Activated T-cell treated with anti-CD3 and anti-CD28 coated beads, Interleukin-2, amount 50 U/mL, for 72 hours (primary cell): ENCODE results near the gene AFDN. TPM values are rescaled to one million over a fixed set of nuclear protein-coding genes. Genes with fewer than 3 reads are reported as not detected.

Experiments
- ATAC-seq, 2 donors: fragments of 150-1000 bp; cut with Tn5 transposase; replicated peaks in 1 of 2; 2 replicates each; pipeline ENCODE4 v1.10.0; 2021; ENCODE audit warnings: moderate library complexity in 2 of 2, mild to moderate bottlenecking in 1 of 2
- DNase-seq, 2 donors: peaks; one replicate each; pipeline ENCODE4 v3.0.0; 2021 to 2022; ENCODE audit warnings: mixed read lengths in 1 of 2
- H3K27ac Mint-ChIP-seq: one replicate; pipeline ENCODE4 v1.8.0; 2022; ENCODE audit warnings: mild to moderate bottlenecking, moderate library complexity, mixed read lengths
- H3K27me3 Mint-ChIP-seq: one replicate; pipeline ENCODE4 v1.8.0; 2022; ENCODE audit warnings: low read depth, mixed read lengths
- H3K36me3 Mint-ChIP-seq, 2 donors: one replicate each; pipeline ENCODE4 v1.8.0; 2022; ENCODE audit warnings: mixed read lengths in 2 of 2, mild to moderate bottlenecking in 1 of 2; ENCODE audit not compliant: insufficient read depth in 2 of 2
- H3K4me1 Mint-ChIP-seq: one replicate; pipeline ENCODE4 v1.8.0; 2022; ENCODE audit warnings: low read depth, mixed read lengths
- H3K4me3 Mint-ChIP-seq, 2 donors: one replicate each; pipeline ENCODE4 v1.8.0; 2022; ENCODE audit warnings: mild to moderate bottlenecking in 2 of 2, mixed read lengths in 2 of 2, moderate library complexity in 2 of 2
- H3K9me3 Mint-ChIP-seq, 2 donors: one replicate each; pipeline ENCODE4 v1.8.0; 2022; ENCODE audit warnings: mixed read lengths in 2 of 2
- total RNA-seq, 2 donors: library from RNA; stranded (reverse); gene quantifications; one replicate each; pipeline ENCODE4 v1.2.3, GENCODE V29; 2022

Gene AFDN
- total RNA-seq, 2 donors from 2014 or later, result 21.6 to 31.9 TPM

- H3K4me1 Mint-ChIP-seq, result no peaks in the 10 kb centered on the region
- no peaks in the 10 kb centered on the region for H3K27me3 Mint-ChIP-seq
- DNase-seq (no peak), ATAC-seq (no peak)
- no peak overlapping the region for H3K27ac Mint-ChIP-seq
- H3K36me3 Mint-ChIP-seq, result peaks cover 2 to 3% of the 10 kb centered on the region in 2 donors
- H3K9me3 Mint-ChIP-seq, result peaks cover 7 to 8% of the 10 kb centered on the region in 2 donors
- H3K4me3 Mint-ChIP-seq, result no peak overlapping the region
Measured at GRCh38 chr6:168016721-168017525, 190.2 kb downstream of the AFDN start.

- Mint-ChIP-seq H3K36me3 (peaks cover 0 to 2% of the 10 kb centered on the region in 2 donors), H3K4me1 (no peaks in the 10 kb centered on the region), H3K27ac (no peak overlapping the region), H3K9me3 (peaks cover 5 to 6% of the 10 kb centered on the region in 2 donors), H3K4me3 (no peak overlapping the region), H3K27me3 (no peaks in the 10 kb centered on the region)
- ATAC-seq (no peak), DNase-seq (no peak)
Measured at GRCh38 chr6:168017629-168018028, 190.9 kb downstream of the AFDN start.

- H3K36me3 Mint-ChIP-seq, result peaks cover 0 to 1% of the 10 kb centered on the region in 2 donors
- no peaks in the 10 kb centered on the region for H3K27me3 Mint-ChIP-seq
- ATAC-seq (no peak), DNase-seq (no peak)
- no peak overlapping the region for H3K4me3 Mint-ChIP-seq
- H3K9me3 Mint-ChIP-seq, result peaks cover 5% of the 10 kb centered on the region in 2 donors
- no peaks in the 10 kb centered on the region for H3K4me1 Mint-ChIP-seq
- no peak overlapping the region for H3K27ac Mint-ChIP-seq
Measured at GRCh38 chr6:168018664-168019063, 192.0 kb downstream of the AFDN start.

GRCh38 chr6:168020242-168020641, 193.5 kb downstream of the AFDN start:
- Mint-ChIP-seq H3K36me3 (no peaks in the 10 kb centered on the region), H3K9me3 (peaks cover 4 to 5% of the 10 kb centered on the region in 2 donors), H3K27me3 (no peaks in the 10 kb centered on the region), H3K4me1 (no peaks in the 10 kb centered on the region), H3K4me3 (no peak overlapping the region), H3K27ac (no peak overlapping the region)
- DNase-seq (no peak), ATAC-seq (no peak)

- H3K27ac Mint-ChIP-seq, result no peak overlapping the region
- ATAC-seq (no peak), DNase-seq (no peak)
- H3K9me3 Mint-ChIP-seq, result peaks cover 4 to 5% of the 10 kb centered on the region in 2 donors
- peaks cover 6% of the 10 kb centered on the region for H3K27me3 Mint-ChIP-seq
- no peaks in the 10 kb centered on the region for H3K36me3 Mint-ChIP-seq
- no peaks in the 10 kb centered on the region for H3K4me1 Mint-ChIP-seq
- no peak overlapping the region for H3K4me3 Mint-ChIP-seq
Measured at GRCh38 chr6:168021581-168021980, 194.9 kb downstream of the AFDN start.

Other genes starting within 250 kb of the AFDN start
- under 1 TPM in 1 of 2 donors, not detected in 1; 0.34 TPM for gene KIF25, start 170.8 kb downstream of the AFDN start, total RNA-seq